ENCODE measurements around the gene RAPGEF1. TPM values are rescaled to one million over a fixed set of nuclear protein-coding genes. Genes with fewer than 3 reads are reported as not detected.
A peak's percentile ranks its signal among the peaks of the same experiment; 100 is the strongest.
"Not testable (repeated sequence)": the region's sequence is repeated elsewhere in the genome, so short reads cannot be mapped to it uniquely, and the experiment has no call there.

The RAPGEF1 gene
- total and polyA plus RNA-seq, 7 experiments from 2014 or later = 1.2 to 181 (median 84.8) TPM

- intact Hi-C loops (cut with micrococcal nuclease) = no loop called here
- CTCF ChIA-PET = interaction anchor here (1.0 kb wide), 1 partner anchor 170 kb away, joined by 3 read pairs; no protein-coding TSS in a partner anchor
- no peak overlapping the region for H3K27ac Mint-ChIP-seq
Observed at GRCh38 chr9:131557855-131558548, 181.9 kb downstream of the RAPGEF1 start.

GRCh38 chr9:131555841-131556673 is 183.8 kb downstream of the RAPGEF1 start:
- Mint-ChIP-seq H3K27ac (no peak overlapping the region), H3K9me3 (peaks cover 0 to 3% (median 0%) of the 10 kb centered on the region in 11 donors), H3K36me3 (peaks cover 0 to 12% (median 0%) of the 10 kb centered on the region in 5 donors), H3K4me3 (peak overlapping the region in 2 of 10 donors; percentile 18 to 29), H3K4me1 (peaks cover 0 to 6% (median 3%) of the 10 kb centered on the region in 7 donors), H3K27me3 (peaks cover 19 to 46% (median 33%) of the 10 kb centered on the region in 5 donors)
- Histone ChIP-seq H3K4me1 (ENCODE audit: control insufficient read depth in 2 of 2, insufficient read depth in 2 of 2, low read length in 2 of 2) (no peaks in the 10 kb centered on the region), H3K9me3 (ENCODE audit: control insufficient read depth in 2 of 3, low read length in 3 of 3) (no peaks in the 10 kb centered on the region), H3K36me3 (ENCODE audit: control insufficient read depth in 2 of 3, insufficient read depth in 3 of 3, low read length in 3 of 3) (no peaks in the 10 kb centered on the region), H3K27me3 (ENCODE audit: control insufficient read depth in 2 of 2, insufficient read depth in 2 of 2, low read length in 2 of 2) (peaks cover 0 to 3% of the 10 kb centered on the region in 2 donors), H3K27ac (ENCODE audit: low read depth, low read length) (no peak overlapping the region), H3K4me3 (ENCODE audit: low read length) (no peak overlapping the region)
- intact Hi-C loops (cut with micrococcal nuclease) = no loop called here
- no peak for ATAC-seq
- DNase-seq = no peak
- CTCF ChIA-PET = no interaction called here
- POLR2A ChIA-PET = no interaction called here

More at GRCh38 chr9:131557855-131558548, 181.9 kb downstream of the RAPGEF1 start:
- H3K9me3 Mint-ChIP-seq = peaks cover 0 to 8% (median 1%) of the 10 kb centered on the region in 11 donors
- no peak overlapping the region for H3K4me3 Mint-ChIP-seq
- Histone ChIP-seq H3K4me1 (ENCODE audit: control insufficient read depth in 2 of 2, insufficient read depth in 2 of 2, low read length in 2 of 2) (no peaks in the 10 kb centered on the region), H3K27ac (ENCODE audit: low read depth, low read length) (no peak overlapping the region), H3K9me3 (ENCODE audit: control insufficient read depth in 2 of 3, low read length in 3 of 3) (no peaks in the 10 kb centered on the region), H3K4me3 (ENCODE audit: low read length) (no peak overlapping the region), H3K27me3 (ENCODE audit: control insufficient read depth in 2 of 2, insufficient read depth in 2 of 2, low read length in 2 of 2) (no peaks in the 10 kb centered on the region), H3K36me3 (ENCODE audit: control insufficient read depth in 2 of 3, insufficient read depth in 3 of 3, low read length in 3 of 3) (no peaks in the 10 kb centered on the region)
- no peak for ATAC-seq
- H3K27me3 Mint-ChIP-seq = peaks cover 13 to 34% (median 26%) of the 10 kb centered on the region in 5 donors
- peaks cover 0 to 20% (median 0%) of the 10 kb centered on the region in 5 donors for H3K36me3 Mint-ChIP-seq
- POLR2A ChIA-PET = no interaction called here
- peaks cover 0 to 6% (median 3%) of the 10 kb centered on the region in 7 donors for H3K4me1 Mint-ChIP-seq
- DNase-seq = no peak

- H3K27me3 ChIP-seq (ENCODE audit: control insufficient read depth in 2 of 2, insufficient read depth in 2 of 2, low read length in 2 of 2) = peaks cover 0 to 3% of the 10 kb centered on the region in 2 donors
- CTCF ChIA-PET = no interaction called here
- DNase-seq (no peak), ATAC-seq (peak; percentile 37)
- Mint-ChIP-seq H3K27me3 (peaks cover 28 to 55% (median 39%) of the 10 kb centered on the region in 5 donors), H3K27ac (no peak overlapping the region), H3K4me3 (peak overlapping the region in 7 of 10 donors; percentile 19 to 57 (median 39)), H3K36me3 (peaks cover 0 to 10% (median 0%) of the 10 kb centered on the region in 5 donors), H3K4me1 (peaks cover 0 to 6% (median 3%) of the 10 kb centered on the region in 7 donors), H3K9me3 (peaks cover 0 to 4% (median 0%) of the 10 kb centered on the region in 11 donors)
- no peak overlapping the region for H3K27ac ChIP-seq (ENCODE audit: low read depth, low read length)
- H3K4me3 ChIP-seq (ENCODE audit: low read length) = no peak overlapping the region
- no peaks in the 10 kb centered on the region for H3K36me3 ChIP-seq (ENCODE audit: control insufficient read depth in 2 of 3, insufficient read depth in 3 of 3, low read length in 3 of 3)
- H3K9me3 ChIP-seq (ENCODE audit: control insufficient read depth in 2 of 3, low read length in 3 of 3) = no peaks in the 10 kb centered on the region
- intact Hi-C loops (cut with micrococcal nuclease) = no loop called here
- H3K4me1 ChIP-seq (ENCODE audit: control insufficient read depth in 2 of 2, insufficient read depth in 2 of 2, low read length in 2 of 2) = no peaks in the 10 kb centered on the region
- POLR2A ChIA-PET = no interaction called here
Observed at GRCh38 chr9:131554843-131555351, 185.0 kb downstream of the RAPGEF1 start.

GRCh38 chr9:131554087-131554842 is 185.6 kb downstream of the RAPGEF1 start:
- H3K27me3 Mint-ChIP-seq = peaks cover 34 to 61% (median 45%) of the 10 kb centered on the region in 5 donors
- intact Hi-C loops (cut with micrococcal nuclease) = no loop called here
- peaks cover 0 to 6% (median 0%) of the 10 kb centered on the region in 11 donors for H3K9me3 Mint-ChIP-seq

GRCh38 chr9:131552030-131552429 is 187.8 kb downstream of the RAPGEF1 start:
- H3K27me3 ChIP-seq (ENCODE audit: control insufficient read depth in 2 of 2, insufficient read depth in 2 of 2, low read length in 2 of 2) = peaks cover under 1 to 3% of the 10 kb centered on the region in 2 donors
- CTCF ChIA-PET = no interaction called here

More at GRCh38 chr9:131554087-131554842, 185.6 kb downstream of the RAPGEF1 start:
- POLR2A ChIA-PET = no interaction called here
- H3K36me3 Mint-ChIP-seq = peaks cover 0 to 7% (median 0%) of the 10 kb centered on the region in 5 donors
- Histone ChIP-seq H3K9me3 (ENCODE audit: control insufficient read depth in 2 of 3, low read length in 3 of 3) (no peaks in the 10 kb centered on the region), H3K27me3 (ENCODE audit: control insufficient read depth in 2 of 2, insufficient read depth in 2 of 2, low read length in 2 of 2) (peaks cover 0 to 3% of the 10 kb centered on the region in 2 donors), H3K4me1 (ENCODE audit: control insufficient read depth in 2 of 2, insufficient read depth in 2 of 2, low read length in 2 of 2) (no peaks in the 10 kb centered on the region), H3K4me3 (ENCODE audit: low read length) (no peak overlapping the region), H3K27ac (ENCODE audit: low read depth, low read length) (no peak overlapping the region), H3K36me3 (ENCODE audit: control insufficient read depth in 2 of 3, insufficient read depth in 3 of 3, low read length in 3 of 3) (no peaks in the 10 kb centered on the region)
- peaks cover 0 to 5% (median under 1%) of the 10 kb centered on the region in 7 donors for H3K4me1 Mint-ChIP-seq
- DNase-seq = no peak
- CTCF ChIA-PET = no interaction called here
- ATAC-seq = no peak
- no peak overlapping the region for H3K27ac Mint-ChIP-seq
- H3K4me3 Mint-ChIP-seq = peak overlapping the region in 1 of 10 donors; percentile 49

GRCh38 chr9:131550465-131550864 is 189.4 kb downstream of the RAPGEF1 start:
- Mint-ChIP-seq H3K27me3 (peaks cover 52 to 80% (median 61%) of the 10 kb centered on the region in 5 donors), H3K9me3 (peaks cover 0 to 23% (median 5%) of the 10 kb centered on the region in 11 donors), H3K36me3 (peaks cover 0 to 22% (median 6%) of the 10 kb centered on the region in 5 donors), H3K4me1 (peaks cover 7 to 23% (median 13%) of the 10 kb centered on the region in 7 donors)
- H3K9me3 ChIP-seq (ENCODE audit: control insufficient read depth in 2 of 3, low read length in 3 of 3); H3K27ac Mint-ChIP-seq; H3K4me3 ChIP-seq (ENCODE audit: low read length); H3K27ac ChIP-seq (ENCODE audit: low read depth, low read length); H3K4me3 Mint-ChIP-seq; H3K36me3 ChIP-seq (ENCODE audit: control insufficient read depth in 2 of 3, insufficient read depth in 3 of 3, low read length in 3 of 3); H3K27me3 ChIP-seq (ENCODE audit: control insufficient read depth in 2 of 2, insufficient read depth in 2 of 2, low read length in 2 of 2); DNase-seq; CTCF ChIA-PET; intact Hi-C loops (cut with micrococcal nuclease); ATAC-seq; POLR2A ChIA-PET: not testable (repeated sequence)
- peaks cover 0 to 13% of the 10 kb centered on the region in 2 donors for H3K4me1 ChIP-seq (ENCODE audit: control insufficient read depth in 2 of 2, insufficient read depth in 2 of 2, low read length in 2 of 2)

More at GRCh38 chr9:131552030-131552429, 187.8 kb downstream of the RAPGEF1 start:
- no peaks in the 10 kb centered on the region for H3K36me3 ChIP-seq (ENCODE audit: control insufficient read depth in 2 of 3, insufficient read depth in 3 of 3, low read length in 3 of 3)
- Mint-ChIP-seq H3K27ac (no peak overlapping the region), H3K4me3 (no peak overlapping the region), H3K9me3 (peaks cover 0 to 23% (median 5%) of the 10 kb centered on the region in 11 donors), H3K27me3 (peaks cover 57 to 83% (median 67%) of the 10 kb centered on the region in 5 donors), H3K4me1 (peaks cover 4 to 23% (median 13%) of the 10 kb centered on the region in 7 donors), H3K36me3 (peaks cover 0 to 25% (median 10%) of the 10 kb centered on the region in 5 donors)
- H3K9me3 ChIP-seq (ENCODE audit: control insufficient read depth in 2 of 3, low read length in 3 of 3) = no peaks in the 10 kb centered on the region
- DNase-seq (no peak), ATAC-seq (no peak)
- intact Hi-C loops (cut with micrococcal nuclease) = no loop called here
- no peak overlapping the region for H3K27ac ChIP-seq (ENCODE audit: low read depth, low read length)
- POLR2A ChIA-PET = no interaction called here
- no peak overlapping the region for H3K4me3 ChIP-seq (ENCODE audit: low read length)
- no peaks in the 10 kb centered on the region for H3K4me1 ChIP-seq (ENCODE audit: control insufficient read depth in 2 of 2, insufficient read depth in 2 of 2, low read length in 2 of 2)

All from naive thymus-derived CD4-positive, alpha-beta T cell (primary cell).